Smooth muscle cell (in vitro differentiated cells): ENCODE results near the gene PCSK7. TPM values are rescaled to one million over a fixed set of nuclear protein-coding genes. Genes with fewer than 3 reads are reported as not detected.
A peak's percentile ranks its signal among the peaks of the same experiment; 100 is the strongest.

Experiments used
- DNase-seq: peaks from one replicate; lab custom pipeline; 2025; ENCODE audit not compliant: unreplicated experiment; lab: John Stamatoyannopoulos, UW
- H2AFZ ChIP-seq: fragments of 200-600 bp; sonication (generic); 2 replicates; pipeline ENCODE4 v1.6.0; 2016; ENCODE audit warnings: antibody characterized with exemption, low read depth, mild to moderate bottlenecking
- H3F3A ChIP-seq: fragments of 200-600 bp; sonication (generic); 2 replicates; pipeline ENCODE4 v1.6.0; 2017; ENCODE audit warnings: antibody characterized with exemption, low read depth
- H3K27ac ChIP-seq: fragments of 200-600 bp; sonication (generic); 2 replicates; pipeline ENCODE4 v1.5.1; 2016; ENCODE audit warnings: low read depth, mild to moderate bottlenecking
- H3K27me3 ChIP-seq: fragments of 200-600 bp; sonication (generic); 2 replicates; pipeline ENCODE4 v1.6.1; 2016; ENCODE audit warnings: low read depth, mild to moderate bottlenecking
- H3K36me3 ChIP-seq: fragments of 200-600 bp; sonication (generic); 2 replicates; pipeline ENCODE4 v1.5.1; 2016; ENCODE audit warnings: low read depth
- H3K4me1 ChIP-seq: fragments of 200-600 bp; sonication (generic); 2 replicates; pipeline ENCODE4 v1.5.1; 2016; ENCODE audit warnings: low read depth
- H3K4me2 ChIP-seq: fragments of 200-600 bp; sonication (generic); 2 replicates; pipeline ENCODE4 v1.6.0; 2016; ENCODE audit warnings: mild to moderate bottlenecking
- H3K4me3 ChIP-seq: fragments of 200-600 bp; sonication (generic); 2 replicates; pipeline ENCODE4 v1.5.1; 2016; ENCODE audit warnings: mild to moderate bottlenecking
- H3K79me2 ChIP-seq: fragments of 200-600 bp; sonication (generic); 2 replicates; pipeline ENCODE4 v1.6.0; 2016; ENCODE audit warnings: low read depth, mild to moderate bottlenecking
- H3K9ac ChIP-seq: fragments of 200-600 bp; sonication (generic); 2 replicates; pipeline ENCODE4 v1.6.0; 2016; ENCODE audit warnings: low read depth
- H3K9me3 ChIP-seq: fragments of 200-600 bp; sonication (generic); replicated peaks from 2 replicates; pipeline ENCODE4 v1.5.1; 2016; ENCODE audit warnings: low read depth
- H4K20me1 ChIP-seq: fragments of 200-600 bp; sonication (generic); 2 replicates; pipeline ENCODE4 v1.6.0; 2016; ENCODE audit warnings: low read depth
- WGBS: methylation state at CpG from one replicate; pipeline ENCODE4 v1.1.7; 2016; ENCODE audit warnings: low lambda C conversion rate; 5-methylcytosine and 5-hydroxymethylcytosine counted together
- polyA plus RNA-seq: library from polyadenylated mRNA; unstranded; fragments of >200 nt; fragmentation: Nextera tagmentation; extraction: Ambion mirVana; gene quantifications from 2 replicates; pipeline ENCODE4 v1.2.1, GENCODE V29; 2016
- total RNA-seq: library from RNA; depleted of rRNA; stranded (reverse); fragments of >200 nt; gene quantifications from 2 replicates; pipeline ENCODE4 v1.2.3, GENCODE V29; 2014
- TF ChIP-seq, protein P1 (sequence below): fragments of 200-600 bp; sonication (generic); IDR thresholded peaks from 2 replicates; pipeline ENCODE4 v1.5.1; 2017; ENCODE audit warnings: borderline replicate concordance, mild to moderate bottlenecking, antibody characterized with exemption; ENCODE audit not compliant: insufficient read depth, poor library complexity, severe bottlenecking

PCSK7 gene, protein sequence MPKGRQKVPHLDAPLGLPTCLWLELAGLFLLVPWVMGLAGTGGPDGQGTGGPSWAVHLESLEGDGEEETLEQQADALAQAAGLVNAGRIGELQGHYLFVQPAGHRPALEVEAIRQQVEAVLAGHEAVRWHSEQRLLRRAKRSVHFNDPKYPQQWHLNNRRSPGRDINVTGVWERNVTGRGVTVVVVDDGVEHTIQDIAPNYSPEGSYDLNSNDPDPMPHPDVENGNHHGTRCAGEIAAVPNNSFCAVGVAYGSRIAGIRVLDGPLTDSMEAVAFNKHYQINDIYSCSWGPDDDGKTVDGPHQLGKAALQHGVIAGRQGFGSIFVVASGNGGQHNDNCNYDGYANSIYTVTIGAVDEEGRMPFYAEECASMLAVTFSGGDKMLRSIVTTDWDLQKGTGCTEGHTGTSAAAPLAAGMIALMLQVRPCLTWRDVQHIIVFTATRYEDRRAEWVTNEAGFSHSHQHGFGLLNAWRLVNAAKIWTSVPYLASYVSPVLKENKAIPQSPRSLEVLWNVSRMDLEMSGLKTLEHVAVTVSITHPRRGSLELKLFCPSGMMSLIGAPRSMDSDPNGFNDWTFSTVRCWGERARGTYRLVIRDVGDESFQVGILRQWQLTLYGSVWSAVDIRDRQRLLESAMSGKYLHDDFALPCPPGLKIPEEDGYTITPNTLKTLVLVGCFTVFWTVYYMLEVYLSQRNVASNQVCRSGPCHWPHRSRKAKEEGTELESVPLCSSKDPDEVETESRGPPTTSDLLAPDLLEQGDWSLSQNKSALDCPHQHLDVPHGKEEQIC
- 20.8 and 36.4 TPM in 2 replicates for total RNA-seq
- 23.5 and 40.7 TPM in 2 replicates for polyA plus RNA-seq

DNA sequence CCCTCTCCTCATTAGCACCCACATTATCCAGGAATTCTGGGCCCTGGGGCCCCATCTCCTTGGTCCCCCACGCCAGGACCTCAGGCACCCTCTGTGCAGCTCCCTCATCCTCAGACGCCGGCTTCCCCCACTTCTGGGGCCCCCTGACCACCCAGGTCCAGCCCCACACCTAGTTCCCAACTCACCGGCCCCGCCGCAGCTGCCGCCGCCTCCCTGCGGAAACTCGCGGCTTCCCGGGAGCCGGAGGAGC, at the start of gene PCSK7:
TSS of gene PCSK7 (minus strand) at position 232 of the 250 bp plus-strand sequence. CDS start 2,229 bp downstream, outside the sequence.
- peak within 1 kb of the TSS; percentile 88 for H3K9ac ChIP-seq
- peak within 1 kb of the TSS; percentile 99 for H3K4me2 ChIP-seq
- no peaks in the 10 kb centered on the region for H4K20me1 ChIP-seq
- peaks cover 10% of the 10 kb centered on the region for H3K4me1 ChIP-seq
- no peaks in the 10 kb centered on the region for H3K27me3 ChIP-seq
- no peaks in the 10 kb centered on the region for H3F3A ChIP-seq
- H3K36me3 ChIP-seq, result no peaks in the 10 kb centered on the region
- H3K4me3 ChIP-seq, result peak within 1 kb of the TSS; percentile 92
- H3K79me2 ChIP-seq, result peaks cover 51% of the 10 kb centered on the region
- WGBS, result under 1% methylated on average over 13 of the region's 13 CpGs
- TF ChIP-seq, protein P1, sequence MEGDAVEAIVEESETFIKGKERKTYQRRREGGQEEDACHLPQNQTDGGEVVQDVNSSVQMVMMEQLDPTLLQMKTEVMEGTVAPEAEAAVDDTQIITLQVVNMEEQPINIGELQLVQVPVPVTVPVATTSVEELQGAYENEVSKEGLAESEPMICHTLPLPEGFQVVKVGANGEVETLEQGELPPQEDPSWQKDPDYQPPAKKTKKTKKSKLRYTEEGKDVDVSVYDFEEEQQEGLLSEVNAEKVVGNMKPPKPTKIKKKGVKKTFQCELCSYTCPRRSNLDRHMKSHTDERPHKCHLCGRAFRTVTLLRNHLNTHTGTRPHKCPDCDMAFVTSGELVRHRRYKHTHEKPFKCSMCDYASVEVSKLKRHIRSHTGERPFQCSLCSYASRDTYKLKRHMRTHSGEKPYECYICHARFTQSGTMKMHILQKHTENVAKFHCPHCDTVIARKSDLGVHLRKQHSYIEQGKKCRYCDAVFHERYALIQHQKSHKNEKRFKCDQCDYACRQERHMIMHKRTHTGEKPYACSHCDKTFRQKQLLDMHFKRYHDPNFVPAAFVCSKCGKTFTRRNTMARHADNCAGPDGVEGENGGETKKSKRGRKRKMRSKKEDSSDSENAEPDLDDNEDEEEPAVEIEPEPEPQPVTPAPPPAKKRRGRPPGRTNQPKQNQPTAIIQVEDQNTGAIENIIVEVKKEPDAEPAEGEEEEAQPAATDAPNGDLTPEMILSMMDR, result no peak
- H3K27ac ChIP-seq, result peak within 1 kb of the TSS; percentile 72
- no peak for DNase-seq
- no peaks in the 10 kb centered on the region for H3K9me3 ChIP-seq
- H2AFZ ChIP-seq, result peak within 1 kb of the TSS; percentile 96

DNA sequence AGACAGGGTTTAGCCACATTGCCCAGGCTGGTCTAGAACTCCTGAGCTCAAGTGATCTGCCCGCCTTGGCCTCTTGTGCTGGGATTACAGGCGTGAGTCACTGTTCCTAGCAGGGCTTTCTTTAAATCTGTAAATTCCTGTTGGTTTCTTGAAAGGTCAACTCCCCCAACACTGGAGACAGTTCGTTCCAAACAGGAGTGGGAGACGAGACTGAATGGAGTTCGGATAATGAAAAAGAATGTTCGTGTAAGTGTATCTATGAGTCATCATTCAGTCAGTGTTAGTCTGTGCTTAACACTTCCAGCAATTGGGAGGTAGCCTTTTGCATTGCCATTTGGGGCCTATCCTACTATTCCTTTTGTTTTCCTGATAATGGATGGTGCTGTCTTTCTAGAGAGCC, 49.3 kb upstream of the PCSK7 start:
- Histone ChIP-seq H2AFZ (no peak overlapping the region), H3K36me3 (no peaks in the 10 kb centered on the region), H3K4me1 (peaks cover 12% of the 10 kb centered on the region), H3F3A (peaks cover 16% of the 10 kb centered on the region), H3K27me3 (no peaks in the 10 kb centered on the region), H4K20me1 (no peaks in the 10 kb centered on the region), H3K9me3 (no peaks in the 10 kb centered on the region), H3K4me2 (peak overlapping the region; percentile 47), H3K9ac (no peak overlapping the region), H3K4me3 (no peak overlapping the region), H3K79me2 (no peaks in the 10 kb centered on the region), H3K27ac (peak overlapping the region; percentile 73)
- WGBS, result 2% methylated on average over 6 of the region's 6 CpGs
- no peak for DNase-seq
- TF ChIP-seq, protein P1, result no peak

DNA sequence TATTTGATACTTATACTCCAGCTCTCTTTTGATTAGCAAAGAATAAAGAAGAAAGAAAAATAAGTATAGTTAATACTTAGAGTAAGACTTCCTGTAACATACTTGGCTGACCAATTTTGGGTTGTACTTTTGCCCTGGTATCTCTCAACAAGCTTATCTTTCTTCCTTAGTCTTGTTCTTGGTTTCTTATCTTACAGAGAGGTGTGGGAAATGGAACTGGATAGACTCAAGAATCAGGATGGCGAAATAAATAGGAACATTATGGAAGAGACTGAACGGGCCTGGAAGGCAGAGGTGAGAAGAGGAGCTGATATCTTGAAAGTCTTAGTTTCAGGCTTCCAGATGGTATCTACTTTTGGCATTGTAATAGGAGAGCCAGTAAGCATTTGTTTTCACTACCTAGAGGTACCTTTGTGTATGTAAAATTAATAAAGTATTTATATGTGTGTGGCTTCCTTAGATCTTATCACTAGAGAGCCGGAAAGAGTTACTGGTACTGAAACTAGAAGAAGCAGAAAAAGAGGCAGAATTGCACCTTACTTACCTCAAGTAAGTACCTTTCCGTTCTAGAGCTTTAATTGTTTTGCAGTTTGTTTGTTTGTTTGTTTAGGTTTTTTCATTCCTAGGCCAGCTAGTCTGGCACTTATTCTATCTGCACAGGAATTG, 48.0 kb upstream of the PCSK7 start:
- H3K79me2 ChIP-seq, result no peaks in the 10 kb centered on the region
- no peaks in the 10 kb centered on the region for H3K36me3 ChIP-seq
- TF ChIP-seq, protein P1, result no peak
- H3K9ac ChIP-seq, result no peak overlapping the region
- peaks cover 16% of the 10 kb centered on the region for H3F3A ChIP-seq
- H3K4me3 ChIP-seq, result no peak overlapping the region
- H3K9me3 ChIP-seq, result no peaks in the 10 kb centered on the region
- H3K4me2 ChIP-seq, result peak overlapping the region; percentile 47
- H4K20me1 ChIP-seq, result no peaks in the 10 kb centered on the region
- peaks cover 12% of the 10 kb centered on the region for H3K4me1 ChIP-seq
- no peak overlapping the region for H2AFZ ChIP-seq
- WGBS, result 46% methylated on average over 4 of the region's 4 CpGs
- H3K27ac ChIP-seq, result peak overlapping the region; percentile 73
- no peaks in the 10 kb centered on the region for H3K27me3 ChIP-seq
- DNase-seq, result no peak
